NCI-H1417 (cell line): ENCODE data around the gene MTMR10.

ENCODE experiments used
- DNase-seq, 3 experiments: peaks; one replicate each; lab custom pipeline; 2025; lab: John Stamatoyannopoulos, UW

MTMR10 gene

DNA sequence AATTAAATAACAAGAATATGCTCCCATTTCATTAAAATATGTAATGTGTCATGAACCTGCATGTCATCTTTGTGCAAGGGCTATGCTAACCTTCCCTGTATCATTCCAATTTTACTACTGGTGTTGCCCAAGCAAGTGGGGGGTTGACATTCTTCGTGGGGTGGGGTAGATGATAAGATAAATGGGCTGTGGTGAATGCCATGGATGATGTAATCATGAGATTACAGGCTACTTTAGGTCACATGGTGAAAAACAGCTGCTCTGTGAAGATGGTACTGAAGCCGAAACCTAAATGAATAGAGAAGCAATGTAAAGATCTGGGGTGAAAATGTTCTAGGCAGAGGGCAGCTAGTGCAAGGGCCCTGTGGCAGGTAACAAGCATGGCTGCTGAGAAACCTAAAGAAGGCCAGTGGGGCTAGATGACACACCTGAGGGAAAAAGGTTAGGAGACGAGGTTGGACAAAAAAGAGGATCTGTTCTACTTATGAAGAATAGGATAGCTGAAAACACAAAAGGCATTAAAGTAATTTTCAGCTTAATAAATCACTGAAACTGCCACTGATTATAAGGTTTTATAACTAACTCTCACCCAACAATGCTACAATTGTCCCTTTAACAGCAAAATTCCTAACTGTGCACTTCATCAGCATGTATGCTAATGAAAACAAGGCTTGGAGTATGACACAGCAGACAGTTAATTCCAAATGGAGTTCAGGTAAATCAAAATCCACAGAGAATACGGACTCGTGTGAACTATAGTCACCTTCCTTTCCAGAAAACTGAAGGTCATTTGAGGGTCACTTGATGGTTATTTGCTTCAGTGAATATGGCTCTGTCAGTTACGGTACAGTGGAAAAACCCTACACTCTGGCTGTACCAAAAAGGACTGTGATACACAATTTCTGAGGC, 35.0 kb downstream of the MTMR10 start:
- no peak for DNase-seq

DNA sequence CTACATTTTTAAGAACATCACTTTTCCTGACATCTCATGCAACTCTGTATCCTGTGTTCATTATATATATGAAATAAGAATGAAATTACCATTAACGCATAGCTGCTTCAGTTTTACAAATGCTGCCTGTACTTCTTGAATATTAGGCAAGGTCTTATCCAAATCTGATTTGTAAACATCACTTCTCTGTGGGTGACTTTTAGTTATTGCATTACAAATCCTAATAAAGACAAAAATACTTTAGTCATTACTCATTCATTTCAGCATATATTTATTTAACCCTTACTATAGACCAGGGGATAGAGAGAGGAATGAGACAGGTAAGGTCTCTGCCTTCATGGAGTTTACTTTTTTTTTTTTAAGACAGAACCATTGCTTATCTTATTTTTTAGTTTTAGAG, 36.8 kb downstream of the MTMR10 start:
- no peak for DNase-seq

GRCh38 chr15:30953731-30954378, 37.6 kb downstream of the MTMR10 start:
- DNase-seq = no peak

GRCh38 chr15:30953183-30953582, 38.2 kb downstream of the MTMR10 start:
- DNase-seq = no peak

GRCh38 chr15:30943654-30944335, 47.6 kb downstream of the MTMR10 start:
- DNase-seq = no peak

GRCh38 chr15:30941520-30941919, 49.9 kb downstream of the MTMR10 start:
- DNase-seq = no peak

- peak in 1 of 3 experiments; percentile 17 for DNase-seq
Observed at GRCh38 chr15:30940359-30940758, 51.1 kb downstream of the MTMR10 start.

DNA sequence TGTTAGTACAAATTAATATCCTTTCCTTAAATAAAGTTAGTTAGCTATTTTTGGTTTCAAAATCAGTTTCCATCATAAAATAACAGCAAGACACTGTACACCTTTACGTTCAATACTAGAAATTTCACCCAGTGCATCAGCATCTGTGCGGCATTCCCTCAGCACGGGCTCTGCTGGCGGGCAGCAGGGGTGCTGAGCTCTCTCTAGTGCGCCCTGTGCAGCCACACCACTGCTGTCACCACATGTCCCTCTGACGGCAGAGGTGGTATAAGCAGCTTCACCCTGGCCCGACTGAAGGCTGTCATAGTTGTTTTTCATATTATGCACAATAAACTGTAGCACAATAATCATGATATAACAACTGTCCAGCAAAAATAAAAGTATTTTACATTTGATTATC, 52.3 kb downstream of the MTMR10 start:
- no peak for DNase-seq

DNA sequence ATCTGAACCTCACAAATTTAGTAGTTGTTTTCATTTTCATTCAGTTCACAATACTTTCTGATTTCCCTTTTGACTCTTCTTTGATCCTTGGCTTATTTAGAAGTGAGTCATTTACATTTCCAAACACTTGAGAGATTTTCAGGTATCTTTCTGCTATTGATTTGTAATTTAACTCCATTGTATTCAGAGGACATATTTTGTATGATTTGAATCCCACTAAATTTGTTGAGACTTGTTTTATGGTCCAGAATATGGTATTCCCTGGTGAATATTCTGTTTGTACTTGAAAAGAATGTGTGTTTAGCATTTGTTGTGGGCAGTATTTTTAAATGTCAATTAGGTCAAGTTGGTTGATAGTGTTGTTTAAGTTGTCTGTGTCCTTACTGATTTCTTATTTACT, 58.1 kb downstream of the MTMR10 start:
- no peak for DNase-seq

DNA sequence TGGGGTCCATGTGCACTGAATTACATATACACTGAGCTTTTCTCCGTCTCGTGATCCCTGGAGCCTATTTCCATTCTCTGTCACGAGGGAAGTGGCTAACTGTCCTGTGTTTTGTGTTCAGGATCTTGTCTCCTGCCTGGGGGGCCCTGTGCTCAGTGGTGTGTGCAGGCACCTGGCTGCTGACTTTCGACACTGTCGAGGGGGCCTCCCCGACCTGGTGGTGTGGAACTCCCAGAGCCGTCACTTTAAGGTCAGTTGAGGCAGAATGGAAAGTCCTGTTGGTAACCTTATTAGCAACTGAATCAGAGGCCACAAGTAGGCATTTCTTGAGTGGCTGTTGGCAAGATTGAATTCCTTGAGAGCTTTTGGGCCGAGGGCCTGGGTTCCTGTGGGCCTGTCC, 61.0 kb downstream of the MTMR10 start:
- no peak for DNase-seq

- DNase-seq = no peak
Observed at GRCh38 chr15:30929982-30930381, 61.4 kb downstream of the MTMR10 start.

DNA sequence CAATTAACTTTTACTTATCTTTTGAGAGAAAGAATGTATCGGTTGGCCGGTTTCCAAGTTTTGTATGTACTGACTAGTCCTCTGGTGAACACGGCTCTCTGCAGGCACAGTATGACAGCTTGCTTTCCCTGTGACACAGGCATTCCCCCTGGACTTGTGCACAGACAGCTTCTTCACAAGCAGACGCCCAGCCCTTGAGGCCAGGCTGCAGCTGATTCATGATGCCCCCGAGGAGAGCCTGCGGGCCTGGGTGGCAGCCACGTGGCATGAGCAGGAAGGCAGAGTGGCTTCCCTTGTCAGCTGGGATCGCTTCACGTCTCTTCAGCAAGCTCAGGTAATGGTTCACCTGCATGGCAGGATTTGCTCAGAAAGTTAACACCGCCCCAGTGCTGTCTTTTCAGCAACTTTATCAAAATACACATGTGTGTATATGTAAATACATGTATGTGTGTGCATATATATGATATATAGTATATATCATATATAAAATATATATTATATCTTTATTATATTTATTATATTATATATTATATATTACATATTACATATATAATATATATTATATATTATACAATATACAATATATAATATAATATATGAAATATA, 62.3 kb downstream of the MTMR10 start:
- peak; percentile 32 to 88 (median 78) for DNase-seq

DNA sequence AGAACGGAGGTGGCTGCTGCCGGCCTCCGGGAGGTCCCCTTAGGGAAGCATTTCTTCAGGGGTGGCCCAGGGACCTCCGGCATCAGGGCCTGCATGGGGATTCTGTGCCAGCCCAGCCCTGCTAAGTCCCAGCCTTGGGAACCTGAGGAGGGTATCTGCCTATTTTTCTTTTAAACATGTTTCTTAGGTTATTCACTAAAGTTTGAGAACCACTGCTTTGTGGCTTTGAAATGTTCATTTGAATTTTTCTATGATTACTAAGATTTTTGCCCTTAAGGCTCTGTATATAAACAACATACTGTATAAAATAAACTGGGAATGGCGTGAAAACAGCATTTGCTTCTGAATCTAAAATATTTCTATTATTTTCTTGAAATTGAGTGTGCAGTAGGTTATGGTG, 63.4 kb downstream of the MTMR10 start:
- no peak for DNase-seq

- no peak for DNase-seq
Observed at GRCh38 chr15:30927148-30927761, 64.2 kb downstream of the MTMR10 start.

GRCh38 chr15:30926161-30926560, 65.3 kb downstream of the MTMR10 start:
- DNase-seq = no peak

- DNase-seq = no peak
Observed at GRCh38 chr15:30925686-30926085, 65.7 kb downstream of the MTMR10 start.

DNA sequence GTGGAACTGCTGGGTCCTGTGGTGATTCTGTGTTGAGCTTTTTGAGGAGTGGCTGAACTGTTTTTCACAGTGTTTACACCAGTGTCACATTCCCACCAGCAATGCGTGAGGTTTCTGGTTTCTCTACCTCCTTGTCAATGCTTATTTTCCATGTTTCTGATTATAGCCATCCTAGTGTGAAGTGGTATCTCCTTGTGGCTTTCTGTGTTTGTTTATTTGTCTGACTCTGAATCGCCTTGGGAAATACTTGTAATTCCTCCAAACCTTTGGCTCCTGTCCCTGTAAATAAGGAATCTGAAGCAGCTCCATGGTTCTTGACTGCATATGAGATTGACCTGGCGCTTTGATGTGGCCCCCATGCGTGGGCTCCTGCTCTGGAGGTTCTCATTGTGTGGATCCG, 67.1 kb downstream of the MTMR10 start:
- DNase-seq = no peak

DNA sequence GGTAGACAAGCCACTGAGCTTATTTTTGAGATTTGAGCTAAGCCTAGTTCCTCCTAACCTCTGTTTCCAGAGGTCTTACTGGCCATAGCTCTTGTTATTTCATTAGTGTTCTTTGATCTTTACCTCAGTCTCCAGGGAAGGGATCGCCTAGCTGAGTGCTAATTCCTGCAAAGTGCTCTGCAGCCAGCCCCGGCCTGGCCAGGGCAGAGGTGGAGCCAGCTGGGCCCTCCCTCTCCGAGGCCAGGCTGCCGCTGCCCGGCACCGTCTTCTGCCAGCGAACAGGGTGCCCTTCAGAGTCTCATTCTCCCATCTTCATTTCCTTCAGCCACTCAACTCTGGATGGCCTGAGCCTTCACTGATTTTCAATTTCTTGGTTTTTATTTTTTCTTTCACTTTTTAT, 68.0 kb downstream of the MTMR10 start:
- no peak for DNase-seq

DNA sequence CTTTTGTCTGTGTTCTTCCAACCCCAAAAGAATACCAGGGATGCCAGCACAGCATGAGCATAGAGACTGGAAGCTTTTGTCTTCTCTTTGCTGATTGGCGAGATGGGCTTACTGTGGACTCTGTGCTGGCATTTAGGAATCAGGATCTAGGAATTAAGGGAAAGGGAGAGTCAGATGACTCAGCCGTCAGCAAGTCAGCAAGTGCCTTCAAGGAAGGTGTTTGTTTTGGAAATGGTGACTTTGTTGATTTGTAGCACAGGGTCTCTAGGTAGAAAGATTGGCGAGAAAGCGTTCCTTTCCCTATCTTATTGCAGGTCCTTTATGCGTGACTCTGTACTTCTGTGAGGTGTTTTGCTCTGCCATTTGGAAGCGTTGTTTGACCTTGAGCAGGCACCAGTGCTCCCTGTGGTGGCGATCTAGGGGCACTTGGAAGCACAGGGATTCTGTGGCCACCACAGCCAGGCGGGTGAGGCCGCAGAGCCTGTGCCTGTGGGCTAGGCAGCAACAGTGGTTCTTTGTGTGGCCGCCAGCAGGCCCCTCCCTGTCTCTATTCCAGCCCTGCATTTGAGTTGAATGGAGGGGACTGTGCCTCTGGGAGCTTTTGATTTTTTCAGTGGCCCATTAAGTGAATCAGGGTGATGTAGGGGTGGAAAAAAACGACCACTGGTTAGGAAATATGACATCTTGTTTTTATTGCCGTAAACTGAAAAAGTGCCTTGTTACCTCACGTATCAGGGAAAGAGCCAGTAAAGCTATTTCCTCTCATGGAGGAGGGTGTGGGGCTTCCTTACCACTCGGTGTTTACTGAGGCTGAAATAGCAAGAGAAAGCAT, 68.7 kb downstream of the MTMR10 start:
- no peak for DNase-seq

- DNase-seq = no peak
Observed at GRCh38 chr15:30921781-30922479, 69.5 kb downstream of the MTMR10 start.
